Adipocyte (in vitro differentiated cells): ENCODE measurements around the gene TNS4.

ENCODE experiments used
- DNase-seq: peaks from one replicate; pipeline ENCODE4 v3.0.0-alpha.2; 2015; ENCODE audit warnings: low read depth
- H3K27me3 ChIP-seq: replicated peaks from 2 replicates; pipeline ENCODE4 v1.7.0; 2013; ENCODE audit warnings: mild to moderate bottlenecking, low read length, moderate library complexity; ENCODE audit not compliant: control insufficient read depth, insufficient read depth
- H3K36me3 ChIP-seq: 2 replicates; pipeline ENCODE4 v1.7.0; 2013; ENCODE audit warnings: low read length, mild to moderate bottlenecking, moderate library complexity; ENCODE audit not compliant: control insufficient read depth, insufficient read depth, severe bottlenecking
- H3K4me1 ChIP-seq: 2 replicates; pipeline ENCODE4 v1.7.0; 2013; ENCODE audit warnings: mild to moderate bottlenecking, low read length, moderate library complexity; ENCODE audit not compliant: control insufficient read depth, insufficient read depth
- H3K4me3 ChIP-seq: 2 replicates; pipeline ENCODE4 v1.7.0; 2013; ENCODE audit warnings: mild to moderate bottlenecking, low read length, moderate library complexity
- H3K9ac ChIP-seq: 2 replicates; pipeline ENCODE4 v1.7.0; 2013; ENCODE audit warnings: mild to moderate bottlenecking, low read length, moderate library complexity
- H3K9me3 ChIP-seq: 2 replicates; pipeline ENCODE4 v1.7.0; 2013; ENCODE audit warnings: mild to moderate bottlenecking, low read length, moderate library complexity; ENCODE audit not compliant: control insufficient read depth

TNS4 gene

GRCh38 chr17:40534371-40535189 lies 33.2 kb upstream of the TNS4 start:
- H3K27me3 ChIP-seq, result no peaks in the 10 kb centered on the region
- DNase-seq, result no peak
- peak overlapping the region; percentile 70 for H3K9ac ChIP-seq
- H3K4me1 ChIP-seq, result peaks cover 52% of the 10 kb centered on the region
- no peaks in the 10 kb centered on the region for H3K36me3 ChIP-seq
- no peaks in the 10 kb centered on the region for H3K9me3 ChIP-seq
- H3K4me3 ChIP-seq, result no peak overlapping the region

GRCh38 chr17:40533896-40534295 lies 32.5 kb upstream of the TNS4 start:
- DNase-seq, result no peak
- H3K4me1 ChIP-seq, result peaks cover 52% of the 10 kb centered on the region
- no peak overlapping the region for H3K4me3 ChIP-seq
- no peaks in the 10 kb centered on the region for H3K36me3 ChIP-seq
- no peaks in the 10 kb centered on the region for H3K27me3 ChIP-seq
- peak overlapping the region; percentile 70 for H3K9ac ChIP-seq
- no peaks in the 10 kb centered on the region for H3K9me3 ChIP-seq

GRCh38 chr17:40532520-40533253 lies 31.3 kb upstream of the TNS4 start:
- Histone ChIP-seq H3K36me3 (no peaks in the 10 kb centered on the region), H3K4me3 (no peak overlapping the region), H3K27me3 (no peaks in the 10 kb centered on the region), H3K9me3 (no peaks in the 10 kb centered on the region), H3K9ac (peak overlapping the region; percentile 70), H3K4me1 (peaks cover 42% of the 10 kb centered on the region)
- DNase-seq, result no peak

- no peaks in the 10 kb centered on the region for H3K9me3 ChIP-seq
- H3K4me3 ChIP-seq, result no peak overlapping the region
- DNase-seq, result no peak
- no peaks in the 10 kb centered on the region for H3K36me3 ChIP-seq
- no peak overlapping the region for H3K9ac ChIP-seq
- peaks cover 39% of the 10 kb centered on the region for H3K4me1 ChIP-seq
- no peaks in the 10 kb centered on the region for H3K27me3 ChIP-seq
Observed at GRCh38 chr17:40531051-40531991, 29.9 kb upstream of the TNS4 start.

- no peaks in the 10 kb centered on the region for H3K36me3 ChIP-seq
- no peak overlapping the region for H3K9ac ChIP-seq
- peaks cover 1% of the 10 kb centered on the region for H3K9me3 ChIP-seq
- H3K4me3 ChIP-seq, result no peak overlapping the region
- no peaks in the 10 kb centered on the region for H3K27me3 ChIP-seq
- H3K4me1 ChIP-seq, result peaks cover 32% of the 10 kb centered on the region
- no peak for DNase-seq
Observed at GRCh38 chr17:40530531-40530994, 29.1 kb upstream of the TNS4 start.

- no peaks in the 10 kb centered on the region for H3K27me3 ChIP-seq
- no peak overlapping the region for H3K9ac ChIP-seq
- DNase-seq, result no peak
- no peaks in the 10 kb centered on the region for H3K36me3 ChIP-seq
- no peak overlapping the region for H3K4me3 ChIP-seq
- peaks cover 7% of the 10 kb centered on the region for H3K9me3 ChIP-seq
- H3K4me1 ChIP-seq, result peaks cover 32% of the 10 kb centered on the region
Observed at GRCh38 chr17:40529991-40530390, 28.6 kb upstream of the TNS4 start.

- no peak for DNase-seq
- peaks cover 11% of the 10 kb centered on the region for H3K9me3 ChIP-seq
- no peaks in the 10 kb centered on the region for H3K36me3 ChIP-seq
- no peaks in the 10 kb centered on the region for H3K27me3 ChIP-seq
- H3K4me3 ChIP-seq, result no peak overlapping the region
- no peak overlapping the region for H3K9ac ChIP-seq
- peaks cover 24% of the 10 kb centered on the region for H3K4me1 ChIP-seq
Observed at GRCh38 chr17:40528692-40529417, 27.4 kb upstream of the TNS4 start.

GRCh38 chr17:40526668-40527067 lies 25.2 kb upstream of the TNS4 start:
- DNase-seq, result no peak
- Histone ChIP-seq H3K9ac (no peak overlapping the region), H3K9me3 (peaks cover 11% of the 10 kb centered on the region), H3K27me3 (no peaks in the 10 kb centered on the region), H3K4me3 (no peak overlapping the region), H3K36me3 (no peaks in the 10 kb centered on the region), H3K4me1 (peaks cover 16% of the 10 kb centered on the region)

GRCh38 chr17:40525294-40525693 lies 23.9 kb upstream of the TNS4 start:
- H3K9ac ChIP-seq, result no peak overlapping the region
- H3K4me3 ChIP-seq, result no peak overlapping the region
- peaks cover 25% of the 10 kb centered on the region for H3K4me1 ChIP-seq
- no peaks in the 10 kb centered on the region for H3K36me3 ChIP-seq
- H3K9me3 ChIP-seq, result peaks cover 11% of the 10 kb centered on the region
- no peaks in the 10 kb centered on the region for H3K27me3 ChIP-seq
- no peak for DNase-seq

- H3K9me3 ChIP-seq, result peaks cover 11% of the 10 kb centered on the region
- H3K9ac ChIP-seq, result no peak overlapping the region
- DNase-seq, result peak; percentile 39
- H3K4me3 ChIP-seq, result no peak overlapping the region
- peaks cover 25% of the 10 kb centered on the region for H3K4me1 ChIP-seq
- no peaks in the 10 kb centered on the region for H3K27me3 ChIP-seq
- no peaks in the 10 kb centered on the region for H3K36me3 ChIP-seq
Observed at GRCh38 chr17:40524243-40524965, 23.0 kb upstream of the TNS4 start.
